ENCODE measurements around the gene ANKRD29.

DNA sequence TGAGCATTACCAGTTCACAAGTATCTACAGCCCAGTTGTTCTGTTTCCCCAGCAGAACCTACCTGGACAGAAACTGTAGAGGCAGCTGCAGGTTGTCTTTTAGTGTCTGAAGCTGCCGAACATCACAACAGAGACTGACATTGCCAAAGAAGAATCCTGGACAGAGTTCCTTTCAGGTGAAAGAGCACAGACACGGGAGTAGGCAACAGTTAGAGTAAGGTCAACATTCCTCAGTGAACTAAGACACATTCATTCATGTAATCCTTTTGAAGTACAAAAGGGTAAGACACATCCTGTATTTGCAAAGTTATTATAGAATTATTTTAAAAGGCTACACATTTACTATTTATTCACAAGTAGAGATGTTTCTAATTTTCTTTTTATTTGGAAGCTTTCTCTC lies 90.7 kb downstream of the ANKRD29 start:
- TF ChIP-seq EZH2 (IDR thresholded peaks at IDR 0.05) = no peak
- no peak for TF ChIP-seq POLR2AphosphoS5 (IDR thresholded peaks at IDR 0.05; ENCODE audit: borderline replicate concordance, low read depth, low read length)
- TF ChIP-seq FOXP2 (optimal IDR thresholded peaks at IDR 0.05; ENCODE audit: control extremely low read depth, extremely low read length, insufficient read depth) = no peak

Data from SK-N-MC (cell line).